WTC11 (cell line): ENCODE results near the gene PATL2. TPM values are rescaled to one million over a fixed set of nuclear protein-coding genes. Genes with fewer than 3 reads are reported as not detected.
A peak's percentile ranks its signal among the peaks of the same experiment; 100 is the strongest.

Experiments used
- ATAC-seq: fragments of 200-7000 bp; cut with Tn5 transposase; 2 replicates; pipeline ENCODE4 v1.10.0; 2021; ENCODE audit warnings: mild to moderate bottlenecking, moderate library complexity
- CTCF ChIA-PET: fragments of 300-600 bp; sonication (Branson Sonifier 250); formaldehyde crosslinking; loops from one replicate; lab custom pipeline; 2021; ENCODE audit warnings: antibody characterized with exemption; lab: Charles Lee
- POLR2A ChIA-PET: fragments of 350-600 bp; sonication (Branson Sonifier 250); formaldehyde crosslinking; loops from one replicate; lab custom pipeline; 2021; ENCODE audit warnings: antibody characterized with exemption; lab: Charles Lee
- DNase-seq: peaks from one replicate; pipeline ENCODE4 v3.0.0; 2021; ENCODE audit warnings: low spot score
- H3K27ac Mint-ChIP-seq: 2 replicates; pipeline ENCODE4 v1.8.0; 2021; ENCODE audit warnings: mixed read lengths
- H3K27me3 Mint-ChIP-seq: 2 replicates; pipeline ENCODE4 v1.8.0; 2021; ENCODE audit warnings: low read depth, mild to moderate bottlenecking, moderate library complexity, mixed read lengths
- H3K36me3 Mint-ChIP-seq: 2 replicates; pipeline ENCODE4 v1.8.0; 2021; ENCODE audit warnings: mixed read lengths
- H3K4me1 Mint-ChIP-seq: 2 replicates; pipeline ENCODE4 v1.8.0; 2022; ENCODE audit warnings: mixed read lengths
- H3K4me3 Mint-ChIP-seq: 2 replicates; pipeline ENCODE4 v1.8.0; 2021; ENCODE audit warnings: mild to moderate bottlenecking, moderate library complexity, mixed read lengths
- H3K9me3 Mint-ChIP-seq: 2 replicates; pipeline ENCODE4 v1.8.0; 2021; ENCODE audit warnings: mixed read lengths
- ATF3 ChIP-seq: sonication (generic); formaldehyde crosslinking; conservative IDR thresholded peaks from 2 replicates; pipeline ENCODE4 v1.8.1; 2022; ENCODE audit warnings: mild to moderate bottlenecking, missing genetic modification reagents
- E2F4 ChIP-seq: sonication (generic); formaldehyde crosslinking; IDR thresholded peaks from 2 replicates; pipeline ENCODE4 v1.8.1; 2022; ENCODE audit warnings: low read depth, mild to moderate bottlenecking, moderate library complexity, missing genetic modification reagents, borderline replicate concordance
- ELF4 ChIP-seq: sonication (generic); formaldehyde crosslinking; IDR thresholded peaks from 2 replicates; pipeline ENCODE4 v1.8.1; 2022; ENCODE audit warnings: low read depth, mild to moderate bottlenecking, moderate library complexity, missing genetic modification reagents
- ERG ChIP-seq: fragments of 250-450 bp; sonication (Bioruptor Pico); IDR thresholded peaks from 2 replicates; pipeline ENCODE4 v1.8.0; 2021; ENCODE audit warnings: mild to moderate bottlenecking
- FOXP1 ChIP-seq: sonication (generic); formaldehyde crosslinking; IDR thresholded peaks from 2 replicates; pipeline ENCODE4 v1.8.0; 2022; ENCODE audit warnings: missing genetic modification reagents, mild to moderate bottlenecking, moderate library complexity, borderline replicate concordance
- GTF2I ChIP-seq: fragments of 250-450 bp; sonication (Bioruptor Pico); conservative IDR thresholded peaks from 2 replicates; pipeline ENCODE4 v1.4.0; 2021; ENCODE audit warnings: mild to moderate bottlenecking
- KAT7 ChIP-seq: sonication (generic); formaldehyde crosslinking; IDR thresholded peaks from 2 replicates; pipeline ENCODE4 v1.8.1; 2023; ENCODE audit warnings: missing genetic modification reagents, mild to moderate bottlenecking, borderline replicate concordance
- NR1H2 ChIP-seq: sonication (generic); formaldehyde crosslinking; IDR thresholded peaks from 2 replicates; pipeline ENCODE4 v1.9.0; 2021; ENCODE audit warnings: mild to moderate bottlenecking, moderate library complexity, missing genetic modification reagents
- ZNF138 ChIP-seq: sonication (generic); formaldehyde crosslinking; conservative IDR thresholded peaks from 2 replicates; pipeline ENCODE4 v1.8.1; 2022; ENCODE audit warnings: mild to moderate bottlenecking, moderate library complexity, missing genetic modification reagents
- ZNF232 ChIP-seq: sonication (generic); formaldehyde crosslinking; IDR thresholded peaks from 2 replicates; pipeline ENCODE4 v1.8.0; 2022; ENCODE audit warnings: mild to moderate bottlenecking, missing genetic modification reagents
- ZNF396 ChIP-seq: fragments of 250-450 bp; sonication (Bioruptor Pico); IDR thresholded peaks from 2 replicates; pipeline ENCODE4 v1.8.0; 2021; ENCODE audit warnings: mild to moderate bottlenecking, moderate library complexity, borderline replicate concordance
- ZNF416 ChIP-seq: fragments of 250-450 bp; sonication (Bioruptor Pico); IDR thresholded peaks from 2 replicates; pipeline ENCODE4 v1.9.0; 2021; ENCODE audit warnings: mild to moderate bottlenecking, inconsistent platforms
- ZNF425 ChIP-seq: fragments of 250-450 bp; sonication (Bioruptor Pico); conservative IDR thresholded peaks from 2 replicates; pipeline ENCODE4 v1.9.0; 2021; ENCODE audit warnings: mild to moderate bottlenecking
- ZSCAN18 ChIP-seq: fragments of 250-450 bp; sonication (Bioruptor Pico); IDR thresholded peaks from 2 replicates; pipeline ENCODE4 v2.1.2; 2022; ENCODE audit warnings: mild to moderate bottlenecking, moderate library complexity
- total RNA-seq: library from RNA; stranded (reverse); gene quantifications from 3 replicates; pipeline ENCODE4 v1.2.3, GENCODE V29; 2021
- TF ChIP-seq, protein P1 (sequence below): sonication (generic); formaldehyde crosslinking; IDR thresholded peaks from 2 replicates; pipeline ENCODE4 v1.8.1; 2023; ENCODE audit warnings: mild to moderate bottlenecking, missing genetic modification reagents, moderate library complexity
- TF ChIP-seq, protein P2 (sequence below): sonication (generic); formaldehyde crosslinking; IDR thresholded peaks from 2 replicates; pipeline ENCODE4 v1.8.1; 2022; ENCODE audit warnings: low read depth, missing genetic modification reagents, borderline replicate concordance

PATL2 gene
- total RNA-seq, 1 experiment from 2014 or later = 0.59 TPM

GRCh38 chr15:44726136-44726535 is 15.0 kb upstream of the PATL2 start:
- CTCF ChIA-PET = interaction anchor here (1.1 to 1.8 kb wide), 3 partner anchors 13 to 63 kb away, joined by 6 to 21 read pairs (median 18); partner anchors contain the start of gene SPG11
- TF ChIP-seq ZNF396 (CRISPR knock-in tag) = no peak
- TF ChIP-seq, protein P1, sequence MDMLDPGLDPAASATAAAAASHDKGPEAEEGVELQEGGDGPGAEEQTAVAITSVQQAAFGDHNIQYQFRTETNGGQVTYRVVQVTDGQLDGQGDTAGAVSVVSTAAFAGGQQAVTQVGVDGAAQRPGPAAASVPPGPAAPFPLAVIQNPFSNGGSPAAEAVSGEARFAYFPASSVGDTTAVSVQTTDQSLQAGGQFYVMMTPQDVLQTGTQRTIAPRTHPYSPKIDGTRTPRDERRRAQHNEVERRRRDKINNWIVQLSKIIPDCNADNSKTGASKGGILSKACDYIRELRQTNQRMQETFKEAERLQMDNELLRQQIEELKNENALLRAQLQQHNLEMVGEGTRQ (CRISPR knock-in tag) = no peak
- no peak for TF ChIP-seq ZNF425 (CRISPR knock-in tag)
- no peak for TF ChIP-seq ATF3 (CRISPR knock-in tag)
- TF ChIP-seq, protein P2, sequence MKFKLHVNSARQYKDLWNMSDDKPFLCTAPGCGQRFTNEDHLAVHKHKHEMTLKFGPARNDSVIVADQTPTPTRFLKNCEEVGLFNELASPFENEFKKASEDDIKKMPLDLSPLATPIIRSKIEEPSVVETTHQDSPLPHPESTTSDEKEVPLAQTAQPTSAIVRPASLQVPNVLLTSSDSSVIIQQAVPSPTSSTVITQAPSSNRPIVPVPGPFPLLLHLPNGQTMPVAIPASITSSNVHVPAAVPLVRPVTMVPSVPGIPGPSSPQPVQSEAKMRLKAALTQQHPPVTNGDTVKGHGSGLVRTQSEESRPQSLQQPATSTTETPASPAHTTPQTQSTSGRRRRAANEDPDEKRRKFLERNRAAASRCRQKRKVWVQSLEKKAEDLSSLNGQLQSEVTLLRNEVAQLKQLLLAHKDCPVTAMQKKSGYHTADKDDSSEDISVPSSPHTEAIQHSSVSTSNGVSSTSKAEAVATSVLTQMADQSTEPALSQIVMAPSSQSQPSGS = no peak
- TF ChIP-seq NR1H2 (CRISPR knock-in tag) = no peak
- TF ChIP-seq GTF2I (CRISPR knock-in tag) = no peak
- no peak for TF ChIP-seq KAT7 (CRISPR knock-in tag)
- TF ChIP-seq E2F4 (CRISPR knock-in tag) = no peak
- TF ChIP-seq ZNF232 (CRISPR knock-in tag) = no peak
- TF ChIP-seq ZNF138 (CRISPR knock-in tag) = no peak
- TF ChIP-seq ERG (CRISPR knock-in tag) = no peak
- no peak for TF ChIP-seq ZNF416 (CRISPR knock-in tag)
- no peak for TF ChIP-seq FOXP1 (CRISPR knock-in tag)
- TF ChIP-seq, all 79 proteins: peak for 0
- no peaks in the 10 kb centered on the region for H3K9me3 Mint-ChIP-seq
- H3K36me3 Mint-ChIP-seq = no peaks in the 10 kb centered on the region
- H3K27ac Mint-ChIP-seq = peak overlapping the region; percentile 89
- DNase-seq = no peak
- H3K4me1 Mint-ChIP-seq = peaks cover 32% of the 10 kb centered on the region
- no peak for ATAC-seq
- no peak overlapping the region for H3K4me3 Mint-ChIP-seq
- POLR2A ChIA-PET = interaction anchor here (0.5 to 3.6 kb wide), 3 partner anchors 14 to 196 kb away, joined by 4 to 37 read pairs (median 8); partner anchors contain the start of genes B2M, PATL2 and SPG11
- H3K27me3 Mint-ChIP-seq = no peaks in the 10 kb centered on the region; the same call in 1 of the 2 replicates

DNA sequence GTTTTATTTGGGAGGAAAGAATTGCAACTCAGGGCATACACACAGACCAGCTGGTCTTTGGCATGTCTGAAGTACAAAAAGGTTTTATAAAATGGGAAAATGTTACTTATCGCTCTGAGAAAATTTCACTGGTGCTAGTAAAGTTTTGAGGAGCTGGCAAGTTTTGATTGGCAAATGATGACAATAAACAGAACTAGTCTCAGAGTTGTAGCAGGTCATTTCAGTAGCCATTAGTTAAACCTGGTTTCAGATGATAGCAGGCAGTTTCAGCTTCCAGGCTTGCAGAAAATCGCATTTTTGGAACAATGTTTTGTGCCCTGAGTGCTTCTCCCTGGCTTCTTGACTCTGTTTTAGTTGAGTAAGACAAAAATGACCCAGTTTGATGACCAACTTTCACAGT is 10.9 kb upstream of the PATL2 start:
- H3K9me3 Mint-ChIP-seq = no peaks in the 10 kb centered on the region
- H3K27me3 Mint-ChIP-seq = no peaks in the 10 kb centered on the region
- ChIA-PET POLR2A (no interaction called here), CTCF (interaction anchor here (1.2 to 1.8 kb wide), 4 partner anchors 11 to 58 kb away, joined by 3 to 6 read pairs (median 4); partner anchors contain the start of genes B2M, PATL2, SPG11 and TRIM69)
- no peak overlapping the region for H3K27ac Mint-ChIP-seq
- DNase-seq (no peak), ATAC-seq (no peak)
- H3K4me3 Mint-ChIP-seq = no peak overlapping the region
- H3K4me1 Mint-ChIP-seq = peaks cover 24% of the 10 kb centered on the region
- peaks cover 6% of the 10 kb centered on the region for H3K36me3 Mint-ChIP-seq
- TF ChIP-seq GTF2I (CRISPR knock-in tag) (no peak), ATF3 (CRISPR knock-in tag) (no peak), ZSCAN18 (no peak), ELF4 (no peak)
